WTC11 (cell line): ENCODE measurements around the gene ETNK2. TPM values are rescaled to one million over a fixed set of nuclear protein-coding genes. Genes with fewer than 3 reads are reported as not detected.

Source experiments
- ATAC-seq: fragments of 200-7000 bp; cut with Tn5 transposase; 2 replicates; pipeline ENCODE4 v1.10.0; 2021; ENCODE audit warnings: mild to moderate bottlenecking, moderate library complexity
- CTCF ChIA-PET: fragments of 300-600 bp; sonication (Branson Sonifier 250); formaldehyde crosslinking; loops from one replicate; lab custom pipeline; 2021; ENCODE audit warnings: antibody characterized with exemption; lab: Charles Lee
- POLR2A ChIA-PET: fragments of 350-600 bp; sonication (Branson Sonifier 250); formaldehyde crosslinking; loops from one replicate; lab custom pipeline; 2021; ENCODE audit warnings: antibody characterized with exemption; lab: Charles Lee
- DNase-seq: peaks from one replicate; pipeline ENCODE4 v3.0.0; 2021; ENCODE audit warnings: low spot score
- H3K27ac Mint-ChIP-seq: 2 replicates; pipeline ENCODE4 v1.8.0; 2021; ENCODE audit warnings: mixed read lengths
- H3K27me3 Mint-ChIP-seq: 2 replicates; pipeline ENCODE4 v1.8.0; 2021; ENCODE audit warnings: low read depth, mild to moderate bottlenecking, moderate library complexity, mixed read lengths
- H3K36me3 Mint-ChIP-seq: 2 replicates; pipeline ENCODE4 v1.8.0; 2021; ENCODE audit warnings: mixed read lengths
- H3K4me1 Mint-ChIP-seq: 2 replicates; pipeline ENCODE4 v1.8.0; 2022; ENCODE audit warnings: mixed read lengths
- H3K4me3 Mint-ChIP-seq: 2 replicates; pipeline ENCODE4 v1.8.0; 2021; ENCODE audit warnings: mild to moderate bottlenecking, moderate library complexity, mixed read lengths
- H3K9me3 Mint-ChIP-seq: 2 replicates; pipeline ENCODE4 v1.8.0; 2021; ENCODE audit warnings: mixed read lengths
- CBFB ChIP-seq: sonication (generic); formaldehyde crosslinking; IDR thresholded peaks from 2 replicates; pipeline ENCODE4 v1.8.1; 2022; ENCODE audit warnings: mild to moderate bottlenecking, low read depth, missing genetic modification reagents
- CDX4 ChIP-seq: fragments of 250-450 bp; sonication (Bioruptor Pico); IDR thresholded peaks from 2 replicates; pipeline ENCODE4 v1.9.0; 2021; ENCODE audit warnings: moderate library complexity, mild to moderate bottlenecking, inconsistent platforms, borderline replicate concordance
- CTCF ChIP-seq: fragments of 200-600 bp; IDR thresholded peaks from 2 replicates; pipeline ENCODE4 v1.8.0; 2022; ENCODE audit warnings: antibody characterized with exemption
- E2F1 ChIP-seq: sonication (generic); formaldehyde crosslinking; IDR thresholded peaks from 2 replicates; pipeline ENCODE4 v1.8.0; 2022; ENCODE audit warnings: mild to moderate bottlenecking, missing genetic modification reagents
- ELF4 ChIP-seq: sonication (generic); formaldehyde crosslinking; IDR thresholded peaks from 2 replicates; pipeline ENCODE4 v1.8.1; 2022; ENCODE audit warnings: low read depth, mild to moderate bottlenecking, moderate library complexity, missing genetic modification reagents
- EMX1 ChIP-seq: fragments of 250-450 bp; sonication (Bioruptor Pico); IDR thresholded peaks from 2 replicates; pipeline ENCODE4 v1.8.0; 2021; ENCODE audit warnings: mild to moderate bottlenecking
- ERG ChIP-seq: fragments of 250-450 bp; sonication (Bioruptor Pico); IDR thresholded peaks from 2 replicates; pipeline ENCODE4 v1.8.0; 2021; ENCODE audit warnings: mild to moderate bottlenecking
- ESRRA ChIP-seq: sonication (generic); formaldehyde crosslinking; IDR thresholded peaks from 2 replicates; pipeline ENCODE4 v1.8.1; 2022; ENCODE audit warnings: mild to moderate bottlenecking, missing genetic modification reagents, borderline replicate concordance
- FOXK1 ChIP-seq: sonication (generic); formaldehyde crosslinking; IDR thresholded peaks from 2 replicates; pipeline ENCODE4 v1.8.0; 2022; ENCODE audit warnings: mild to moderate bottlenecking, moderate library complexity, missing genetic modification reagents
- FOXP1 ChIP-seq: sonication (generic); formaldehyde crosslinking; IDR thresholded peaks from 2 replicates; pipeline ENCODE4 v1.8.0; 2022; ENCODE audit warnings: missing genetic modification reagents, mild to moderate bottlenecking, moderate library complexity, borderline replicate concordance
- GTF2I ChIP-seq: fragments of 250-450 bp; sonication (Bioruptor Pico); conservative IDR thresholded peaks from 2 replicates; pipeline ENCODE4 v1.4.0; 2021; ENCODE audit warnings: mild to moderate bottlenecking
- IRF2 ChIP-seq: sonication (generic); formaldehyde crosslinking; IDR thresholded peaks from 2 replicates; pipeline ENCODE4 v1.8.0; 2022; ENCODE audit warnings: low read depth, missing genetic modification reagents, borderline replicate concordance
- NR1H2 ChIP-seq: sonication (generic); formaldehyde crosslinking; IDR thresholded peaks from 2 replicates; pipeline ENCODE4 v1.9.0; 2021; ENCODE audit warnings: mild to moderate bottlenecking, moderate library complexity, missing genetic modification reagents
- USF2 ChIP-seq: sonication (generic); formaldehyde crosslinking; IDR thresholded peaks from 2 replicates; pipeline ENCODE4 v1.8.1; 2023; ENCODE audit warnings: mild to moderate bottlenecking, missing genetic modification reagents, moderate library complexity
- ZBTB21 ChIP-seq: sonication (generic); formaldehyde crosslinking; IDR thresholded peaks from 2 replicates; pipeline ENCODE4 v1.8.1; 2023; ENCODE audit warnings: mild to moderate bottlenecking, missing genetic modification reagents, borderline replicate concordance
- ZBTB43 ChIP-seq: sonication (generic); formaldehyde crosslinking; IDR thresholded peaks from 2 replicates; pipeline ENCODE4 v1.8.1; 2023; ENCODE audit warnings: mild to moderate bottlenecking, missing genetic modification reagents
- ZNF219 ChIP-seq: sonication (generic); formaldehyde crosslinking; IDR thresholded peaks from 2 replicates; pipeline ENCODE4 v1.8.0; 2023; ENCODE audit warnings: missing genetic modification reagents, mild to moderate bottlenecking, borderline replicate concordance
- ZNF317 ChIP-seq: sonication (generic); formaldehyde crosslinking; IDR thresholded peaks from 2 replicates; pipeline ENCODE4 v1.8.1; 2023; ENCODE audit warnings: low read depth, mild to moderate bottlenecking, moderate library complexity, missing genetic modification reagents, borderline replicate concordance
- ZNF416 ChIP-seq: fragments of 250-450 bp; sonication (Bioruptor Pico); IDR thresholded peaks from 2 replicates; pipeline ENCODE4 v1.9.0; 2021; ENCODE audit warnings: mild to moderate bottlenecking, inconsistent platforms
- total RNA-seq: library from RNA; stranded (reverse); gene quantifications from 3 replicates; pipeline ENCODE4 v1.2.3, GENCODE V29; 2021

The ETNK2 gene
- total RNA-seq, 1 experiment from 2014 or later, result 19.7 TPM

GRCh38 chr1:204171751-204172178 lies 19.9 kb upstream of the ETNK2 start:
- Mint-ChIP-seq H3K4me1 (no peaks in the 10 kb centered on the region), H3K27me3 (peaks cover 24% of the 10 kb centered on the region), H3K9me3 (peaks cover 46% of the 10 kb centered on the region), H3K4me3 (no peak overlapping the region)
- no peak for ATAC-seq
- CTCF ChIA-PET, result interaction anchor here (1.7 to 2.2 kb wide), 2 partner anchors 9 to 35 kb away, joined by 5 to 6 read pairs; no protein-coding TSS in a partner anchor
- POLR2A ChIA-PET, result no interaction called here
- DNase-seq, result no peak
- no peak for TF ChIP-seq CDX4 (CRISPR knock-in tag)
- no peak for TF ChIP-seq FOXK1 (CRISPR knock-in tag)
- TF ChIP-seq, all 79 proteins: peak for 0
- Mint-ChIP-seq H3K36me3 (peaks cover 25% of the 10 kb centered on the region), H3K27ac (no peak overlapping the region)

GRCh38 chr1:204170494-204171155 lies 18.8 kb upstream of the ETNK2 start:
- peaks cover 46% of the 10 kb centered on the region for H3K9me3 Mint-ChIP-seq
- H3K4me3 Mint-ChIP-seq, result no peak overlapping the region
- H3K4me1 Mint-ChIP-seq, result no peaks in the 10 kb centered on the region
- CTCF ChIA-PET, result interaction anchor here (1.7 kb wide), 1 partner anchor 8 kb away, joined by 5 read pairs; no protein-coding TSS in a partner anchor
- peaks cover 27% of the 10 kb centered on the region for H3K27me3 Mint-ChIP-seq
- no peak overlapping the region for H3K27ac Mint-ChIP-seq
- H3K36me3 Mint-ChIP-seq, result peaks cover 25% of the 10 kb centered on the region
- POLR2A ChIA-PET, result no interaction called here
- ATAC-seq (no peak), DNase-seq (no peak)
- TF ChIP-seq ESRRA (CRISPR knock-in tag), result no peak

- DNase-seq (no peak), ATAC-seq (no peak)
- H3K9me3 Mint-ChIP-seq, result peaks cover 46% of the 10 kb centered on the region
- CTCF ChIA-PET, result no interaction called here
- H3K27ac Mint-ChIP-seq, result no peak overlapping the region
- no peaks in the 10 kb centered on the region for H3K4me1 Mint-ChIP-seq
- peaks cover 25% of the 10 kb centered on the region for H3K36me3 Mint-ChIP-seq
- POLR2A ChIA-PET, result no interaction called here
- peaks cover 29% of the 10 kb centered on the region for H3K27me3 Mint-ChIP-seq
- TF ChIP-seq IRF2 (CRISPR knock-in tag) (no peak), NR1H2 (CRISPR knock-in tag) (no peak), ZBTB43 (CRISPR knock-in tag) (no peak), ZBTB21 (CRISPR knock-in tag) (no peak), FOXP1 (CRISPR knock-in tag) (no peak), CBFB (CRISPR knock-in tag) (no peak)
- H3K4me3 Mint-ChIP-seq, result no peak overlapping the region
Measured at GRCh38 chr1:204169858-204170257, 18.0 kb upstream of the ETNK2 start.

- CTCF ChIA-PET, result interaction anchor here (1.3 to 8.4 kb wide), 3 partner anchors 31 to 230 kb away, joined by 3 to 159 read pairs (median 22); no protein-coding TSS in a partner anchor
- POLR2A ChIA-PET, result no interaction called here
- Mint-ChIP-seq H3K4me3 (no peak overlapping the region), H3K4me1 (no peaks in the 10 kb centered on the region), H3K27ac (no peak overlapping the region), H3K9me3 (peaks cover 42% of the 10 kb centered on the region), H3K27me3 (peaks cover 24% of the 10 kb centered on the region), H3K36me3 (peaks cover 25% of the 10 kb centered on the region)
- ATAC-seq (no peak), DNase-seq (no peak)
- TF ChIP-seq ZBTB43 (CRISPR knock-in tag) (no peak), GTF2I (CRISPR knock-in tag) (no peak), E2F1 (CRISPR knock-in tag) (no peak), ERG (CRISPR knock-in tag) (no peak), CTCF (no peak), ZNF219 (no peak), USF2 (CRISPR knock-in tag) (no peak), FOXP1 (CRISPR knock-in tag) (no peak), ELF4 (CRISPR knock-in tag) (no peak), ZNF317 (no peak), EMX1 (no peak), FOXK1 (CRISPR knock-in tag) (no peak), ZNF416 (no peak)
Measured at GRCh38 chr1:204167730-204168129, 15.9 kb upstream of the ETNK2 start.
